Retinal pigment epithelial cell (primary cell): ENCODE results near the gene NABP1.

Experiments used
- DNase-seq: peaks from one replicate; pipeline ENCODE4 v3.0.0-alpha.2; 2010; ENCODE audit warnings: low read depth
- H3K4me3 ChIP-seq: 2 replicates; pipeline ENCODE4 v1.5.1; 2011; ENCODE audit warnings: mild to moderate bottlenecking, low read length, control low read depth, moderate library complexity
- TF ChIP-seq, protein P1 (sequence below): conservative IDR thresholded peaks from 2 replicates; pipeline ENCODE4 v1.5.1; 2011; ENCODE audit warnings: low read depth, low read length, control low read depth, inconsistent platforms

NABP1 gene

GRCh38 chr2:191682126-191682525 lies 4.2 kb downstream of the NABP1 start:
- no peak for DNase-seq
- TF ChIP-seq, protein P1, sequence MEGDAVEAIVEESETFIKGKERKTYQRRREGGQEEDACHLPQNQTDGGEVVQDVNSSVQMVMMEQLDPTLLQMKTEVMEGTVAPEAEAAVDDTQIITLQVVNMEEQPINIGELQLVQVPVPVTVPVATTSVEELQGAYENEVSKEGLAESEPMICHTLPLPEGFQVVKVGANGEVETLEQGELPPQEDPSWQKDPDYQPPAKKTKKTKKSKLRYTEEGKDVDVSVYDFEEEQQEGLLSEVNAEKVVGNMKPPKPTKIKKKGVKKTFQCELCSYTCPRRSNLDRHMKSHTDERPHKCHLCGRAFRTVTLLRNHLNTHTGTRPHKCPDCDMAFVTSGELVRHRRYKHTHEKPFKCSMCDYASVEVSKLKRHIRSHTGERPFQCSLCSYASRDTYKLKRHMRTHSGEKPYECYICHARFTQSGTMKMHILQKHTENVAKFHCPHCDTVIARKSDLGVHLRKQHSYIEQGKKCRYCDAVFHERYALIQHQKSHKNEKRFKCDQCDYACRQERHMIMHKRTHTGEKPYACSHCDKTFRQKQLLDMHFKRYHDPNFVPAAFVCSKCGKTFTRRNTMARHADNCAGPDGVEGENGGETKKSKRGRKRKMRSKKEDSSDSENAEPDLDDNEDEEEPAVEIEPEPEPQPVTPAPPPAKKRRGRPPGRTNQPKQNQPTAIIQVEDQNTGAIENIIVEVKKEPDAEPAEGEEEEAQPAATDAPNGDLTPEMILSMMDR, result no peak
- no peak overlapping the region for H3K4me3 ChIP-seq

DNA sequence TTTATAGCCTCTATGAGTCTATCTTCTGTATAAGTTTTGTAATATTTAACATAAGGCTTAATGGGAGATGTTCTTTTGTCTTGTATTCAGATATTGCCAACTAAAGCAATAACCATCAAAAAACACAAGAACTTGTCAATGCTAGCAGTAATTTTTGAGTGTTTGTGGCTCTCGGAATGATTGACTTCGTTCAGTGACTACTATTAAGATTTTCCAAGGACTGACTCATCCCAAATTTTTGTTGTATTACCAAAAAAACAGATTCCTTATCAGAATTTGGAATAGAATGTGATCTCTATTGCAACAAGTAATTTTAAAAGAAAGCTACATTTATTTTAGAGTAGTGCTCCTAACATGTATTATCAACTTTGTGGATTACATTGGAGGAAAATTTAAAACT lies 8.1 kb downstream of the NABP1 start:
- H3K4me3 ChIP-seq, result no peak overlapping the region
- TF ChIP-seq, protein P1, result no peak
- no peak for DNase-seq

- no peak overlapping the region for H3K4me3 ChIP-seq
- TF ChIP-seq, protein P1, result no peak
- no peak for DNase-seq
Measured at GRCh38 chr2:191686729-191687128, 8.8 kb downstream of the NABP1 start.

- DNase-seq, result no peak
- H3K4me3 ChIP-seq, result no peak overlapping the region
- TF ChIP-seq, protein P1, result no peak
Measured at GRCh38 chr2:191687867-191688266, 9.9 kb downstream of the NABP1 start.

DNA sequence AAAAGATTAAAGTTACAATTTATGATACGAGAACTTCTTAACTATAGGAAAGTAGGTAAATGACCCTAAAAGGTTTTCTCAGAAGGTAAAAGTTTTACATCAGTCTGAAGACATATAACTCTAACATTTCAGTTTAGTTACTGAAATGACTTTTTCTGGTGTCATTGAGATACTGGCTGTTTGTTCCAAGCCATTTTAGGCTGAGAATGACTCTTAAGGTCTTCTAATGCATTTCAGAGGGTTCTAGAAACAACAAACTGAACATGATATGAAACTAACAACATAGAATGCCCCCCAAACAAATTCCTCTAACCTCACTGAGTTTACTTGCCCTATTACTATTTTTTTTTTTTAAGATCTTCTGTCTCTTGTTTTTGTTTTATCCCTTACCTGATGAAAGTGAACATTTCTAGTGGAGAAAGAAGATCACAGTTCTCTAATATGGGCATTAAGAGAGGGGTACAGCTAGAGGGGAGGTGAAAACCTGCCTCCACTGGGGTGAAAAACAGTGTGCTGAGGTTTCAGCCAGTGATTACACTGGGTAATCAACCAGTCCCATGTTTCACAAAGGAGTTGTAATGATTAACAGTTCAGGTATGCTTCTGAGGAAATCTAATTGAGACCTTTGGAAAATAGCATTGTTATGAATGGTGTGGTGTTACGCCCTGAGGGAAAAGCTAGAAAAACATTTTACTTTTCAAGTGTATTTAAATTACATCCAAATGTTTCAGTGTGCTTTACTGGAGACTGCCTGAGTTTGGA lies 11.2 kb downstream of the NABP1 start:
- TF ChIP-seq, protein P1, result no peak
- DNase-seq, result no peak

GRCh38 chr2:191690327-191690726 lies 12.4 kb downstream of the NABP1 start:
- DNase-seq, result no peak
- TF ChIP-seq, protein P1, result peak; percentile 7
- H3K4me3 ChIP-seq, result no peak overlapping the region

More for the DNA sequence above, 11.2 kb downstream of the NABP1 start:
- no peak overlapping the region for H3K4me3 ChIP-seq
